ENCODE results near the gene NUDC. TPM values are rescaled to one million over a fixed set of nuclear protein-coding genes. Genes with fewer than 3 reads are reported as not detected.

Gene NUDC
- total and polyA plus RNA-seq, 9 of the 15 experiments (the other 6 are each of a cell fraction or from before 2014, with no cell fraction given): 9.8 to 234 (median 149) TPM

DNA sequence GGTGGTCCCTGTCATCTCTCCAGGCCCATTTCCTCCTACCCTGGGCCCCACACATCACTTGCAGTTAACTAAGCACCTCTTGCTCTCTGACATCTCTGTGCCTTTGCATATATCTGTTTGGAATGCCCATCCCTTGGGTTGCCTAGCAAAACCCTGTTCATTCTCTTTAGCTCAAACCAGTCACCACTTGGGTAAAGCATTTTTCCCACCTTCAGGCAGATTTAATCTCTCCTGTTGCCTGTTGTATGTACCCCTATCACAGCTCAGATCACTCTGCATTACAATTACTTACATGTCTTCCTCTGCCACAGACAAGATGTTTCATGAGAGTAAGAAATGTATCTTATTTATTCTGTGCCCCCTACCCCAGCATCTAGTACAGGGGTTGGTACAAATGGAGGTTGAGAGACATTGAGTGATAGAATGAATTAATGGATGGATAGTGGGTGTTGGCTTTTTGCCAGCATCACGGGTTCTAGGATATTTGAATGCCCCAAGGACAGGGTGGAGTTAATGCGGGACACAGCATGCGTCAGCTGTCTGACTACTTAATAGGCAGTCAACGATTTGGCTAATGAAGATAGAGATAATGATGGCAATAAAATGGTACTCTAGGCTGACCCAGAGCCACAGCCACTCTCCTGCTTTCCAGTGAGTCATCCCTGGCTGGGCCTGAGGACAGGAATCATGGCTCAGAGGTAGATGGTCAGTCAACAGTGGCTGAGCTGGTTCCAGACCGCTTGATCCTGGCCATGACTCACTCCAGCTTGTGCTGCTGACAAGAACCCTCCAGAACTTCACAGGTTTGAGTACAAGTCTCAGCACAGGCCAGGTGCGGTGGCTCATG is 14.2 kb upstream of the NUDC start:
- Histone ChIP-seq H3K4me1 (replicated peaks in 1 of 2; ENCODE audit: control insufficient read depth in 2 of 2, insufficient read depth in 2 of 2, low read length in 2 of 2) (peaks cover 12% of the 10 kb centered on the region in 2 experiments), H3K27me3 (ENCODE audit: control insufficient read depth in 2 of 2, insufficient read depth in 2 of 2, low read length in 2 of 2) (no peaks in the 10 kb centered on the region), H3K9me3 (replicated peaks; ENCODE audit: control insufficient read depth, insufficient read depth, low read depth, low read length) (no peaks in the 10 kb centered on the region), H2AFZ (ENCODE audit: low read depth, low read length) (peak overlapping the region; percentile 20; the same call in 1 of the 2 replicates), H3K4me3 (no peak overlapping the region), H4K20me1 (replicated peaks; ENCODE audit: control insufficient read depth, insufficient read depth, low read length) (no peaks in the 10 kb centered on the region), H3K36me3 (ENCODE audit: control insufficient read depth, insufficient read depth, low read length) (no peaks in the 10 kb centered on the region), H3K4me2 (ENCODE audit: insufficient read depth, low read length) (no peak overlapping the region), H3K79me2 (ENCODE audit: control insufficient read depth, insufficient read depth, low read length) (no peaks in the 10 kb centered on the region), H3K27ac (ENCODE audit: extremely low read depth, low read depth, low read length) (no peak overlapping the region), H3K9me1 (ENCODE audit: control insufficient read depth, insufficient read depth, low read length) (no peaks in the 10 kb centered on the region), H3K9ac (ENCODE audit: insufficient read depth in 1 of 2, low read depth in 2 of 2, low read length in 2 of 2) (peak overlapping the region in 1 of 2 experiments; percentile 77; a peak in 2 of 4 replicates)
- 31% methylated on average over 6 of the region's 6 CpGs for WGBS (ENCODE audit: insufficient coverage, low coverage, missing lambda C conversion rate)
- in situ Hi-C loops (cut with MboI): no loop called here
- intact Hi-C loops (cut with micrococcal nuclease): no loop called here
- DNase-seq (ENCODE audit: extremely low read depth in 1 of 4, low spot score in 3 of 4): peak; percentile 51 to 73 (median 64)
- peak; percentile 88 for FAIRE-seq
- ChIA-PET CTCF (ENCODE audit: low intra/inter-chr PET ratio) (no interaction called here), POLR2A (interaction anchor here (0.6 to 1.7 kb wide), 9 partner anchors 9 to 1127 kb away, joined by 3 to 6 read pairs (median 4); partner anchors contain the start of gene GPN2)
- BruUV-seq (replicated peaks): no TSS peak
- ATAC-seq: peak; percentile 65
- TF ChIP-seq ARID1B (IDR thresholded peaks at IDR 0.05): peak; percentile 61
- peak; percentile 96 for TF ChIP-seq FOSL1 (tag; conservative IDR thresholded peaks at IDR 0.05)
- no peak for TF ChIP-seq TCF7 (IDR thresholded peaks at IDR 0.05; ENCODE audit: borderline replicate concordance)
- 0 out of 2 replicates have a peak, but pooled peaks have one; percentile 36 for TF ChIP-seq NFIX (CRISPR knock-in tag; IDR thresholded peaks at IDR 0.05; ENCODE audit: low read depth)
- peak; percentile 31; the same call in 1 of the 2 replicates for TF ChIP-seq EHMT2 (IDR thresholded peaks at IDR 0.05)
- 0 out of 4 replicates have a peak, but pooled peaks of 1 of the 2 experiments have one; percentile 31 for TF ChIP-seq RCOR1 (IDR thresholded peaks at IDR 0.05; ENCODE audit: borderline replicate concordance in 1 of 2, low read depth in 2 of 2, low read length in 2 of 2)
- TF ChIP-seq DACH1 (IDR thresholded peaks at IDR 0.05; ENCODE audit: partially characterized antibody): peak; percentile 72
- TF ChIP-seq JUND (IDR thresholded peaks at IDR 0.05; ENCODE audit: borderline replicate concordance, low read depth, low read length): peak; percentile 86
- peak; percentile 82; the same call in 1 of the 3 replicates for TF ChIP-seq JUND (tag; IDR thresholded peaks at IDR 0.05; ENCODE audit: borderline replicate concordance, low read depth, low read length)
- TF ChIP-seq SMAD2 (IDR thresholded peaks at IDR 0.05; ENCODE audit: low read depth, low read length): no peak
- TF ChIP-seq, protein P1, sequence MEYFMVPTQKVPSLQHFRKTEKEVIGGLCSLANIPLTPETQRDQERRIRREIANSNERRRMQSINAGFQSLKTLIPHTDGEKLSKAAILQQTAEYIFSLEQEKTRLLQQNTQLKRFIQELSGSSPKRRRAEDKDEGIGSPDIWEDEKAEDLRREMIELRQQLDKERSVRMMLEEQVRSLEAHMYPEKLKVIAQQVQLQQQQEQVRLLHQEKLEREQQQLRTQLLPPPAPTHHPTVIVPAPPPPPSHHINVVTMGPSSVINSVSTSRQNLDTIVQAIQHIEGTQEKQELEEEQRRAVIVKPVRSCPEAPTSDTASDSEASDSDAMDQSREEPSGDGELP (CRISPR knock-in tag; IDR thresholded peaks at IDR 0.05; ENCODE audit: borderline replicate concordance): peak; percentile 45; the same call in 1 of the 2 replicates
- peak; percentile 53 for TF ChIP-seq SMARCA4 (IDR thresholded peaks at IDR 0.05)
- 0 out of 2 replicates have a peak, but pooled peaks have one; percentile 49 for TF ChIP-seq SP1 (CRISPR knock-in tag; IDR thresholded peaks at IDR 0.05)
- TF ChIP-seq TAF1 (IDR thresholded peaks at IDR 0.05; ENCODE audit: control insufficient read depth, extremely low read depth, insufficient read depth, low read length, severe bottlenecking): peak; percentile 16
- peak; percentile 29 for TF ChIP-seq FOS (IDR thresholded peaks at IDR 0.05; ENCODE audit: extremely low read depth, insufficient read length)
- no peak for TF ChIP-seq SRSF1 (IDR thresholded peaks at IDR 0.05; ENCODE audit: low read depth, low read length)
- TF ChIP-seq ZNF830 (CRISPR knock-in tag; IDR thresholded peaks at IDR 0.05): no peak
- peak; percentile 92 for TF ChIP-seq JUN (IDR thresholded peaks at IDR 0.05; ENCODE audit: borderline replicate concordance, low read depth, low read length)
- TF ChIP-seq JUN (CRISPR knock-in tag; IDR thresholded peaks at IDR 0.05; ENCODE audit: borderline replicate concordance): no peak
- peak; percentile 41 for TF ChIP-seq CBFA2T3 (IDR thresholded peaks at IDR 0.05)
- TF ChIP-seq NFIC (IDR thresholded peaks at IDR 0.05): peak; percentile 95
- no peak for TF ChIP-seq HNRNPLL (IDR thresholded peaks at IDR 0.05; ENCODE audit: low read depth, low read length, poor library complexity, severe bottlenecking)
